Vagina (tissue), 2 donors: ENCODE results near the gene PRDM16. TPM values are rescaled to one million over a fixed set of nuclear protein-coding genes. Genes with fewer than 3 reads are reported as not detected.

ENCODE experiments used
- DNase-seq, 2 donors: peaks; one replicate each; pipeline ENCODE4 v3.0.0-alpha.2; 2017; ENCODE audit errors: extremely low spot score in 2 of 2
- H3K27ac ChIP-seq: fragments of 200-600 bp; sonication (generic); one replicate; pipeline ENCODE4 v1.5.1; 2019
- H3K27me3 ChIP-seq: fragments of 200-600 bp; sonication (generic); one replicate; pipeline ENCODE4 v1.5.1; 2019
- H3K36me3 ChIP-seq, 2 donors: fragments of 200-600 bp; sonication (generic); one replicate each; pipeline ENCODE4 v1.5.1; 2017 to 2019
- H3K4me1 ChIP-seq: fragments of 200-600 bp; sonication (generic); one replicate; pipeline ENCODE4 v1.5.1; 2019
- H3K4me3 ChIP-seq, 2 donors: fragments of 200-600 bp; sonication (generic); 1 replicate in 1 of 2; 2 replicates in 1 of 2; pipeline ENCODE4 v1.5.1; 2016 to 2019
- H3K9me3 ChIP-seq: fragments of 200-600 bp; sonication (generic); one replicate; pipeline ENCODE4 v1.5.1; 2019
- CTCF ChIP-seq, 3 experiments: fragments of 450-650 bp in 2 of 3; fragments of 200-600 bp in 1 of 3; sonication (generic) in 1 of 3; IDR thresholded peaks; one replicate each; pipeline ENCODE4 v1.5.1; 2017 to 2019; ENCODE audit warnings: antibody characterized with exemption in 3 of 3, mild to moderate bottlenecking in 2 of 3, moderate library complexity in 2 of 3
- POLR2A ChIP-seq, 2 donors: fragments of 450-650 bp; IDR thresholded peaks; one replicate each; pipeline ENCODE4 v1.6.1; 2017; ENCODE audit warnings: antibody characterized with exemption in 2 of 2, mild to moderate bottlenecking in 2 of 2, moderate library complexity in 2 of 2
- POLR2AphosphoS5 ChIP-seq, 2 donors: sonication (generic); formaldehyde crosslinking; IDR thresholded peaks; one replicate each; pipeline ENCODE4 v1.9.0; 2017; ENCODE audit warnings: antibody characterized with exemption in 2 of 2, mild to moderate bottlenecking in 2 of 2, low read depth in 1 of 2; ENCODE audit not compliant: insufficient read depth in 1 of 2
- intact Hi-C: fragments of 100-400 bp; cut with DNase I; formaldehyde crosslinking; loops from one replicate; pipeline ENCODE4 v1.15.1; 2023
- total RNA-seq: library from RNA; depleted of rRNA; stranded (reverse); fragments of >200 nt; gene quantifications from one replicate; pipeline ENCODE4 v1.2.3, GENCODE V29; 2016

PRDM16 gene
- total RNA-seq, 1 donor from 2014 or later: 3.9 TPM

- no peaks in the 10 kb centered on the region for H3K27me3 ChIP-seq
- no peaks in the 10 kb centered on the region for H3K36me3 ChIP-seq
- H3K27ac ChIP-seq: no peak overlapping the region
- H3K4me1 ChIP-seq: no peaks in the 10 kb centered on the region
- intact Hi-C loops: no loop called here
- no peaks in the 10 kb centered on the region for H3K9me3 ChIP-seq
- no peak for DNase-seq
- no peak for TF ChIP-seq POLR2AphosphoS5 (IDR thresholded peaks at IDR 0.05; ENCODE audit: insufficient read depth in 1 of 2, low read depth in 1 of 2)
- TF ChIP-seq CTCF (IDR thresholded peaks at IDR 0.05): no peak
- no peak overlapping the region for H3K4me3 ChIP-seq
Measured at GRCh38 chr1:3258386-3259003, 189.5 kb downstream of the PRDM16 start.

- H3K27ac ChIP-seq: no peak overlapping the region
- H3K27me3 ChIP-seq: no peaks in the 10 kb centered on the region
- intact Hi-C loops: no loop called here
- DNase-seq: no peak
- TF ChIP-seq CTCF (IDR thresholded peaks at IDR 0.05) (no peak), POLR2A (IDR thresholded peaks at IDR 0.05) (no peak), POLR2AphosphoS5 (IDR thresholded peaks at IDR 0.05; ENCODE audit: insufficient read depth in 1 of 2, low read depth in 1 of 2) (no peak)
- H3K36me3 ChIP-seq: no peaks in the 10 kb centered on the region
- no peaks in the 10 kb centered on the region for H3K4me1 ChIP-seq
- no peak overlapping the region for H3K4me3 ChIP-seq
- no peaks in the 10 kb centered on the region for H3K9me3 ChIP-seq
Measured at GRCh38 chr1:3259020-3259419, 190.0 kb downstream of the PRDM16 start.

- no peaks in the 10 kb centered on the region for H3K36me3 ChIP-seq
- H3K27ac ChIP-seq: no peak overlapping the region
- no peaks in the 10 kb centered on the region for H3K4me1 ChIP-seq
- no peaks in the 10 kb centered on the region for H3K27me3 ChIP-seq
- H3K4me3 ChIP-seq: no peak overlapping the region
- no peak for TF ChIP-seq POLR2A (IDR thresholded peaks at IDR 0.05)
- no peak for TF ChIP-seq POLR2AphosphoS5 (IDR thresholded peaks at IDR 0.05; ENCODE audit: insufficient read depth in 1 of 2, low read depth in 1 of 2)
- no peak for TF ChIP-seq CTCF (IDR thresholded peaks at IDR 0.05)
- intact Hi-C loops: no loop called here
- DNase-seq: no peak
- no peaks in the 10 kb centered on the region for H3K9me3 ChIP-seq
Measured at GRCh38 chr1:3261007-3261968, 192.3 kb downstream of the PRDM16 start.

GRCh38 chr1:3261969-3262579, 193.1 kb downstream of the PRDM16 start:
- Histone ChIP-seq H3K27me3 (no peaks in the 10 kb centered on the region), H3K4me3 (no peak overlapping the region), H3K27ac (no peak overlapping the region), H3K4me1 (no peaks in the 10 kb centered on the region), H3K36me3 (no peaks in the 10 kb centered on the region), H3K9me3 (no peaks in the 10 kb centered on the region)
- TF ChIP-seq POLR2A (IDR thresholded peaks at IDR 0.05) (no peak), POLR2AphosphoS5 (IDR thresholded peaks at IDR 0.05; ENCODE audit: insufficient read depth in 1 of 2, low read depth in 1 of 2) (no peak), CTCF (IDR thresholded peaks at IDR 0.05) (no peak)
- DNase-seq: no peak
- intact Hi-C loops: no loop called here
